GM04503 (cell line): ENCODE data around the gene RUVBL1.
"Not testable (repeated sequence)": the region's sequence is repeated elsewhere in the genome, so short reads cannot be mapped to it uniquely, and the experiment has no call there.

ENCODE experiments used
- DNase-seq: peaks from one replicate; pipeline ENCODE4 v3.0.0-alpha.2; 2012; ENCODE audit warnings: low read depth

Gene RUVBL1

GRCh38 chr3:128123538-128124368 is at the start of gene RUVBL1:
Gene RUVBL1, minus strand, starts transcription at chr3:128123812. Its CDS starts 88 bp downstream, at chr3:128123724.
- peak; percentile 85 for DNase-seq

DNA sequence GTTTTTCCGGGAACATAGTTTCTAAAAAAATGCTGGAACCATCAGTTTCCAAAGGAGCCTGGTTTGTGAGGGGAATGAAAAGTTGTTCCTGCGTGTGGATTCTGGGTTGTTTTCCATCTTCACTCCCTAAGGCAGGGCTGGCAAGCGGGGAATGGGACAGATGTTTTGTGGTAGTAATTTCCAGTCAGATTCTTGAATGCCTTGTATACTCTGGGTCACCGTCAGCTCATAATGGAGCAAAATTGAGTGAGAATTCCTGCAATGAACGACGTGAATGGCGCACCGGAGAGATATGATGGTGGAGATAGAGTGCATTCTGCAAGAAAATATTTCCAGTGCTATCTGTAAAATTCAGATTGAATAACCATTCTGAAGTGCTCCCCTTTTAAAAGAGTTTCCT is 49.6 kb upstream of the RUVBL1 start:
- no peak for DNase-seq

GRCh38 chr3:128170866-128171516 is 47.4 kb upstream of the RUVBL1 start:
- DNase-seq: peak; percentile 43

GRCh38 chr3:128168836-128169235 is 45.2 kb upstream of the RUVBL1 start:
- DNase-seq: no peak

DNA sequence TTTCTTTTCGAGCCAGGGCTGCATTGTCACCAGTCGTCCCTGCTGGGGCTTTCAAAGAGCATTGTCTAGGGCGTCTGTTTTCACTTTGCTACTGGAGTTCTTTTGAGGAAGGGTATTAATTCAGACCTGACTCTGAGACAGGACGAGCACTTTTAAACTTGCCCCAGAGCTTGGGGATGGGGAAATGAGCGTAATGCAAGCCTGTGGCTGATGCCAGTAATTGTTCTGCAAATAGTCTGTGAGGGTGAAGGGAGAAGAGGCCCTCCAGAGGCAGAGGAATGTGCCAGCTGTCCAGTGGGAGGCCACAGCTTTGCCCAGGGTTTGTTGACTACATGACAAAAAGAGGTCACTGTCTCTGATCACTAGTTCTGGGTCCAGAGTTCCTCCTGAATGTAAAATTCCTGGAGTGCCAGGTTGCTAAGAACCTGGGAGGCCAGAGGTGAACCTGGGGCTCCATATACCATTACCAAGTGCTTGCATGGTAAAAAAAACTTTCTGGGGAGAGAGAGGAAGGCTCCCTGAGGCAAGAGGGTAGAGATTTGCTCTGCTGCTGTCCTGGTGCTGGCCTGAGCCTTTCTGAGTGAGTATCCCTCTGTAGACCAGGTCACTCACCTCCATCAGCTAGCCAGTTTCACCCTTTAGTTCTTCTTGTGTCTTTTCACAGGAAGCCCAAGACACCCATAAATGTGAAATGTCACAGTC is 44.5 kb upstream of the RUVBL1 start:
- DNase-seq: no peak

GRCh38 chr3:128167646-128167972 is 44.0 kb upstream of the RUVBL1 start:
- DNase-seq: no peak

DNA sequence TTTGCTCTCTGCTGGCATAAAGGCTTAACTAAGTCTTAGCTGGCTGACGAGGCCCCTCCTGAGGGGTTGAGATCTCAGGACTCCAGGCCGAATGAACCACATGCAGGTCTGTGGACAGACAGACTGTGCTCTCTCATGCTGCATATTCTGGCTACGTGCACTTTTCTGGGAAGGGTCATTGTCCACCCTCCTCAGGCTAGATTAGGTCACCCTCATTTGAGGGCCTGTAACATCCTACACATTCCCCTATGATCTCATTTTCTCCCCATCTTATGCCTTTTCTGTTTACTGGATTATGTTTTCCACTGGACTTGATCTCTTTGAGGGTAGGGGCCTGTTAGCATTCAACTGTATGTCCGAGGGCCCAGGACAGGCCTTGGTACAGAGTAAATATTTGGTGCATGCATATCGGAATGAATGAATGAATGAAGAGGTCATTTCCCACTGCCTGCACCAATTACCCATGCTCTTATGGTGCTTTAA is 43.4 kb upstream of the RUVBL1 start:
- no peak for DNase-seq

GRCh38 chr3:128163432-128163831 is 39.8 kb upstream of the RUVBL1 start:
- no peak for DNase-seq

DNA sequence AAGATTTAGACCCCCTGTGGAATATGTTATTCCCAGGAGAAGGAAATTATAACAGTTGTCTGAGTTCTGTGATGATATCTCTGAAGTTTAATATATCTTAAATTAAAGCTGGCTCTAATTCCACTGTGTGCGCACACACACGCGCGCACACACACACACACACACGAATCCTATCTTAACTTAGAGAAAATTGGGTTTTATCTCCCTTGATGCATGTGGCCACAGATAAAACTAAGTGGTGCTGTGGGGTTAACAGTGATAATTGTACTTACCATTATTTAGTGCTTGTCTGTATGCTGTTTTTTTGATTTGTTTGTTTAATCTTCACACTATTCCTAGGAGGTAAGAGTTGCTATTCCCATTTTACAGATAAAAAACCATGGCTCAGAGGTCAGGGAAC is 37.0 kb upstream of the RUVBL1 start:
- DNase-seq: no peak

DNA sequence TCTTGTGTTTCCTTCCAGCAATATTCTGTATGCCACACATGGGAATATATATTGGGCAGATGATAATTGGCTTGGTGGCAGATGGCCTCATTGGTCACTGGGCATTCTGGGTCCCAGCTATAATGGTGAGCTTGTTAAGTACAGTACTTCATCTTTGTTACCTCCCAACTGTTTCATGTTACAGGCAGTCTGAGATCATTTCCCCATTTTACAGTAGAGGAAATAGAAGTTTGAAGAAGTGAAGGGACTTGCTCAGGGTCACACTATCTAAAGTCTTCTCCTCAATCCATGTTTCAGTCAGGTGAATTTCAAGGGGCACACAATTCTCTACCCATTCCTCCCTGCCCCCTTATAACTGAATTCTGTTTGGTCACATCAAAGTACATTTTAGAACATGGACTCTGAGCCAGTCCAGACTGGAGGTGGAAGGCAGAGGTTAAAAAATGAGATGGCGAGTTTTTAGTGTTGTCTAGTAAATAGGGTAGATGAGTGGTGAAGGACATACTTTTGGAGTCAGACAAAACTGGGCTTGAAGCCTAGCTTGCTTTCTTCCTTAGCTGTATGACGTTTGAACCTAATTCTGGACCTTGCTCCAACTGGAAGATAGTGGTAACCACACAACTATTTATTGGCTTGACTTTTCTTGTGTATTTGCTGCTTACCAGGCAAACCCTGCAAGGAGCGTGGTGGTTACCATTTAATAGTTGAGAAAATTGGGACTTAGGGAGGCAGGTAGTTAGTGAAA is 32.2 kb upstream of the RUVBL1 start:
- DNase-seq: no peak

GRCh38 chr3:128154354-128154753 is 30.7 kb upstream of the RUVBL1 start:
- not testable (repeated sequence) for DNase-seq

DNA sequence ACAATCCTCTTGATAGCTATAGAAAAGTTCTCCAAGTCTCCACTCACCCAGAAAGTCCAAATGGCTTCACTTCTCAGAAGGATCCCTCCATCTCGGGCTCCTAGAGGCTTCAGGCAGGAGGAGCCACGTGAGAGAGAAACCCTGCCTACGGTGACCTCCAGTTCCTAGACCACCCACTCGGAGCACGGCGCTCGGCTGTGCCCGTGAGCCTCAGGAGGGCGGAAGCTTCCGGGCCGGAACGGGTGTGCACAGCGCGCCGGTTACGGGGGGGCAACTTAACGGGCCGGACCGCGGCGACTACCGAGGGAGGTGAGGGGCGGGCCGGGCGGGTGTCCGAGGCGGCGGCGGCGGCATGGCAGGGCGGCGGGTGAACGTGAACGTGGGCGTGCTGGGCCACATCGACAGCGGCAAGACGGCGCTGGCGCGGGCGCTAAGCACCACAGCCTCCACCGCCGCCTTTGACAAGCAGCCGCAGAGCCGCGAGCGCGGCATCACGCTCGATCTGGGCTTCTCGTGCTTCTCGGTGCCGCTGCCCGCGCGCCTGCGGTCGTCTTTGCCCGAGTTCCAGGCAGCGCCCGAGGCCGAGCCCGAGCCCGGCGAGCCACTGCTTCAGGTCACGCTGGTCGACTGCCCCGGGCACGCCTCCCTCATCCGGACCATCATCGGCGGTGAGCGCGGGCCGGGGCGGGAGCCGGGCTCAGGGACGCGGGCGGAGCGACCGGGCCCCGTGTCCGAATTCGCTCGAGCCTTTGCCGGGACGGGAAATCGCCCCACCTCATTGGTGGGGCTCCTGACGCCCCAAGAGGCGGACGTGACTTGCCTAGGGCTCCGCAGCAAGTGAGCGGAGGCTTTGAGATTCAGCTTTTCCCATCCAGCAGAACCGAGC is 29.8 kb upstream of the RUVBL1 start, which contains the start of gene EEFSEC:
Gene EEFSEC, plus strand, starts transcription at position 326 of the 886 bp plus-strand sequence. Its CDS starts 27 bp downstream, at position 353.
- peak; percentile 31 for DNase-seq

GRCh38 chr3:128152419-128153155 is 29.0 kb upstream of the RUVBL1 start:
- DNase-seq: no peak

- no peak for DNase-seq
These were observed 28.2 kb upstream of the RUVBL1 start for GRCh38 chr3:128151758-128152274.

GRCh38 chr3:128149650-128150049 is 26.0 kb upstream of the RUVBL1 start:
- no peak for DNase-seq

- DNase-seq: no peak
These were observed 22.6 kb upstream of the RUVBL1 start for GRCh38 chr3:128146201-128146600.

- DNase-seq: no peak
These were observed 21.7 kb upstream of the RUVBL1 start for GRCh38 chr3:128145279-128145678.

DNA sequence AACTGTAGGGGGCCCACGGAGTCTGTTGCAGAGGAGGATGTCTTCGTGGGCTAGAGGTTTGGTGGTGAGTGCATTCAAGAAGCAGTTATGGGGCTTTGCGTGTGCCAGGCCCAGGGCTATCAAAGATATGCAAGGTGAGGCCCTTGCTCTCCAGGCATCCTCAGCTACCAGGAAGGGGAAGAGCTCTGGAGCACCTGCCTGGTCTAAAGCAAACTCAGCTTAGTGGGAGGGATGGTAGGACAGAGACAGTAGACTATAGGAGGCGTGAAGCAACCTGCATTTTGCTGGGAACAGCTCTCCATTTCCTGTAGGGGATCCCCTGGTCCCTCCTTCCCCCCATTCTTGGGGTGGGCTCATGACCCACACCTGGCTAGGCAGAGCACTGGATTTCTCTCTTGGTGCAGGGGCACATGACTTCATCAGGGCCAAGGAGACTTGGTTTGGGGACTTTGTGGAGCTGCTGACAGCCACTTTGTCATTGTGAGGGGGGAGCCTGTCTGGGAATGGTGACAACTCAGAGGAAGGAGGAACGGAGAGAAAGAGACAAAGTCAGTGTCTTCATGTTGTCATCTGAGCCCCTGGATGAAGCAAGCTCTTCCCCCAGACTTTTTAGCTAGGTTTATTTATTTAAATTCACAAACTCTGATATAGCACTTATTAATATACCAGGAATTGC is 21.0 kb upstream of the RUVBL1 start:
- DNase-seq: no peak

GRCh38 chr3:128143496-128143895 is 19.9 kb upstream of the RUVBL1 start:
- peak; percentile 5 for DNase-seq
